ENCODE data around the gene RNF112. TPM values are rescaled to one million over a fixed set of nuclear protein-coding genes. Genes with fewer than 3 reads are reported as not detected.

Gene RNF112
- total RNA-seq, 2 donors from 2014 or later = 0.84 to 1.6 TPM

GRCh38 chr17:19386974-19387920 is 23.8 kb upstream of the RNF112 start, which contains the start of gene MFAP4:
MFAP4 (minus strand) TSS chr17:19387190; CDS start chr17:19387155, 35 bp downstream.
- ATAC-seq (replicated peaks in 1 of 2) (peak; percentile 24 to 27), DNase-seq (no peak)
- Mint-ChIP-seq H3K27me3 (ENCODE audit: low read depth) (peaks cover 6% of the 10 kb centered on the region), H3K4me3 (peak within 1 kb of the TSS in 1 of 2 donors; percentile 52), H3K9me3 (no peaks in the 10 kb centered on the region), H3K4me1 (ENCODE audit: low read depth) (peaks cover 6% of the 10 kb centered on the region), H3K36me3 (ENCODE audit: insufficient read depth in 2 of 2) (no peaks in the 10 kb centered on the region), H3K27ac (no peak within 1 kb of the TSS)

DNA sequence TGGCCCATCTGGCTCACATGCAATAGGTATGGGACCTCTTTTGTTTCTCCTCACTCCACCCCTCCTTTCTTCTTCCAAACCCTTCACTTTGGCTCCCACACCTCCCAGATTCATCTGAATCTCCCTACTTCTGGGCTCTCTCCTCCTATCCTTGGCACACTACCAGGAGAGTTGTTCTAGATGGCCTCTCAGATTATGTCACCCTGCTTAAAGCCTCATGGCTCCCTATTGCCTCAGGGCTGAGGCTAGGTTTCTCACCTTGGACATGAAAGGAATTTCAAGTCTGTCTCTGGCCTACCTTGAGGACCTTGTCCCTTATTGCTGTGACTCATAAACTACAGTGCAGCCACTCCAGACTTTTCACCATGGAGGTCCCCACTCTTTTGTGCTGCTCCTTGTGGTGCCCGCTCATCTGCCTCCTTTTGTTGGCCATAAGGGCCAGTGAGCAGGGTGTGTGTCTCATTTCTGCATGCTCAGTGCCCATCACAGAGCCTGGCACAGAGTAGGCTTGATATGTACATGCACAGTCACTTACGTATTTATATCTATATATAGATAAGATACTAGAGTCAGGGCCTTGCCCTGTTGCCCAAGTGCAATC is 23.0 kb upstream of the RNF112 start:
- peak overlapping the region in 1 of 2 donors; percentile 52 for H3K4me3 Mint-ChIP-seq
- peaks cover 6% of the 10 kb centered on the region for H3K4me1 Mint-ChIP-seq (ENCODE audit: low read depth)
- H3K27me3 Mint-ChIP-seq (ENCODE audit: low read depth) = peaks cover 6% of the 10 kb centered on the region
- H3K36me3 Mint-ChIP-seq (ENCODE audit: insufficient read depth in 2 of 2) = no peaks in the 10 kb centered on the region
- H3K9me3 Mint-ChIP-seq = no peaks in the 10 kb centered on the region
- no peak overlapping the region for H3K27ac Mint-ChIP-seq
- ATAC-seq (replicated peaks in 1 of 2) (no peak), DNase-seq (no peak)

DNA sequence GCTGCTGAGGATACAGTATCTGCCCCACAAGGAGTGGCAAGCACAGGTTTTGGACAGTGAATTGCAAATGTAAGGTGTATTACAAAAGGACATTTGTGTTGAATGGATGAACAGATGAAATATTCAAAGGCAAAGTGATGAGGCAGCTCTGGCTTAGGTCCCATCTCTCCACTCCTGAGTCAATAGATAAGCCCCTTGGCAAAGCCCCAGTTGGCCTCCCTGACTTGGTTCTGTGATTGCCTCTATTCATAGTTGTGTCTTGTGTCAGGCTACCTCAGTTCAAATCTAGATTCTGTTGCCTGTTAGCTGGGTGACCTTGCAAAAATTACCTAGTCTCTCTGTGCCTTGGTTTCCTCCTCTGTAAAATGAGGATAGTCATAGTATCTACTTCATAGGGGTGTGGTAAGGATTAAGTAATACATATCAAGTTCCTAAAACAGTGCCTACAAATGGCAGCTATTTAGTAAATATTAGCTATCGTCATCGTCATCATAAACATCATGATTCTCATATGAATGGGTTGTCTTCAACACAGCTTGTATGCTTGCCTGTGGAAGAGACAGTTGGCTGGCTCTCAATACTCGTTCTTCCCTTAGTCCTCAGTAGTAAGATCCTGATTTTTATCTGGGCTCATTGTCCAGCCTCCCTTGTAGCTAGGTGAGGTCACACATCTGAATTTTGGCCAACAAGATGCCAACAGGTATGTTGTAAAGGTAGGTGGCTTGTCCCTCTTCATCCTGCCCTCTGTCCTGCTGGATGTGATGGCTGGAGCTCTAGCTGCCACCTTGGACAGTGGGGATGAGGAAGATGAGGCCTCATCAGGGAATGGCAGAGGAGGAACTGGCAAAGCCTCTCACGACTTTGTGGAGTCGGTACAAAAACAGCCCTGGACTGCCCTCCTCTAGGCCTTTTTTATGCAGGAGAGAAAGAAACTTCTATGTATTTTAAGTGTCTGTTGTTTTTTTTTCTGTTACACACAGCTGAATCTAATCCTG is 21.9 kb upstream of the RNF112 start:
- Mint-ChIP-seq H3K9me3 (no peaks in the 10 kb centered on the region), H3K27ac (no peak overlapping the region), H3K36me3 (ENCODE audit: insufficient read depth in 2 of 2) (no peaks in the 10 kb centered on the region), H3K27me3 (ENCODE audit: low read depth) (peaks cover 6% of the 10 kb centered on the region), H3K4me3 (no peak overlapping the region), H3K4me1 (ENCODE audit: low read depth) (peaks cover 6% of the 10 kb centered on the region)
- ATAC-seq (replicated peaks in 1 of 2) = no peak
- no peak for DNase-seq

GRCh38 chr17:19390951-19391350 is 20.1 kb upstream of the RNF112 start:
- H3K27ac Mint-ChIP-seq = no peak overlapping the region
- H3K27me3 Mint-ChIP-seq (ENCODE audit: low read depth) = peaks cover 6% of the 10 kb centered on the region
- no peaks in the 10 kb centered on the region for H3K9me3 Mint-ChIP-seq
- H3K36me3 Mint-ChIP-seq (ENCODE audit: insufficient read depth in 2 of 2) = no peaks in the 10 kb centered on the region
- DNase-seq (no peak), ATAC-seq (replicated peaks in 1 of 2) (no peak)
- no peak overlapping the region for H3K4me3 Mint-ChIP-seq
- H3K4me1 Mint-ChIP-seq (ENCODE audit: low read depth) = peaks cover 6% of the 10 kb centered on the region

- DNase-seq (no peak), ATAC-seq (replicated peaks in 1 of 2) (no peak)
- no peak overlapping the region for H3K27ac Mint-ChIP-seq
- peaks cover 6% of the 10 kb centered on the region for H3K4me1 Mint-ChIP-seq (ENCODE audit: low read depth)
- no peaks in the 10 kb centered on the region for H3K9me3 Mint-ChIP-seq
- H3K36me3 Mint-ChIP-seq (ENCODE audit: insufficient read depth in 2 of 2) = no peaks in the 10 kb centered on the region
- H3K27me3 Mint-ChIP-seq (ENCODE audit: low read depth) = peaks cover 6% of the 10 kb centered on the region
- H3K4me3 Mint-ChIP-seq = no peak overlapping the region
Measured at GRCh38 chr17:19391432-19391831, 19.6 kb upstream of the RNF112 start.

DNA sequence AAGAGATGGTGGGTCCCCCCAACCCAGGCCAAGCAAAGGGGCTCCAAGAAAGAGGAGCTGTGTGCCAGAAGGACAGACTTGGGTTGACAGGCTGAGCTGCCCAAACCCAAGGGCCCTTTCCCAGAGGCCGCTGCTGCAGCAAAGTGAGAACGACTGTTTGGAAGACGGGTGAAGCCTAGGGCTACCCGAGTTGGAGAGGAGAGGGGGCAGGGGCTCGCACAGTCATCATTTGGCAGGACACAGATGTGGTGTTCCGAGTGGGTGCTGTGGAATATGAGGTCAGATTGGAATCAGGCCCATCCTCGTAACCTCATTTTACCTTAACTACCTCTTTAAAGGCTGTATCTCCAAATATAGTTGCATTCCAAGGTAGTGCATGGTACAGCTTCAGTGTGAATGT is 18.7 kb upstream of the RNF112 start:
- peaks cover 6% of the 10 kb centered on the region for H3K4me1 Mint-ChIP-seq (ENCODE audit: low read depth)
- peaks cover 6% of the 10 kb centered on the region for H3K27me3 Mint-ChIP-seq (ENCODE audit: low read depth)
- no peak overlapping the region for H3K27ac Mint-ChIP-seq
- no peak for DNase-seq
- no peaks in the 10 kb centered on the region for H3K36me3 Mint-ChIP-seq (ENCODE audit: insufficient read depth in 2 of 2)
- ATAC-seq (replicated peaks in 1 of 2) = no peak
- H3K9me3 Mint-ChIP-seq = no peaks in the 10 kb centered on the region
- no peak overlapping the region for H3K4me3 Mint-ChIP-seq

GRCh38 chr17:19397556-19398041 is 13.4 kb upstream of the RNF112 start:
- no peaks in the 10 kb centered on the region for H3K27me3 Mint-ChIP-seq (ENCODE audit: low read depth)
- H3K9me3 Mint-ChIP-seq = no peaks in the 10 kb centered on the region
- H3K4me1 Mint-ChIP-seq (ENCODE audit: low read depth) = no peaks in the 10 kb centered on the region
- H3K27ac Mint-ChIP-seq = no peak overlapping the region
- H3K4me3 Mint-ChIP-seq = no peak overlapping the region
- H3K36me3 Mint-ChIP-seq (ENCODE audit: insufficient read depth in 2 of 2) = no peaks in the 10 kb centered on the region
- DNase-seq (no peak), ATAC-seq (replicated peaks in 1 of 2) (no peak)

DNA sequence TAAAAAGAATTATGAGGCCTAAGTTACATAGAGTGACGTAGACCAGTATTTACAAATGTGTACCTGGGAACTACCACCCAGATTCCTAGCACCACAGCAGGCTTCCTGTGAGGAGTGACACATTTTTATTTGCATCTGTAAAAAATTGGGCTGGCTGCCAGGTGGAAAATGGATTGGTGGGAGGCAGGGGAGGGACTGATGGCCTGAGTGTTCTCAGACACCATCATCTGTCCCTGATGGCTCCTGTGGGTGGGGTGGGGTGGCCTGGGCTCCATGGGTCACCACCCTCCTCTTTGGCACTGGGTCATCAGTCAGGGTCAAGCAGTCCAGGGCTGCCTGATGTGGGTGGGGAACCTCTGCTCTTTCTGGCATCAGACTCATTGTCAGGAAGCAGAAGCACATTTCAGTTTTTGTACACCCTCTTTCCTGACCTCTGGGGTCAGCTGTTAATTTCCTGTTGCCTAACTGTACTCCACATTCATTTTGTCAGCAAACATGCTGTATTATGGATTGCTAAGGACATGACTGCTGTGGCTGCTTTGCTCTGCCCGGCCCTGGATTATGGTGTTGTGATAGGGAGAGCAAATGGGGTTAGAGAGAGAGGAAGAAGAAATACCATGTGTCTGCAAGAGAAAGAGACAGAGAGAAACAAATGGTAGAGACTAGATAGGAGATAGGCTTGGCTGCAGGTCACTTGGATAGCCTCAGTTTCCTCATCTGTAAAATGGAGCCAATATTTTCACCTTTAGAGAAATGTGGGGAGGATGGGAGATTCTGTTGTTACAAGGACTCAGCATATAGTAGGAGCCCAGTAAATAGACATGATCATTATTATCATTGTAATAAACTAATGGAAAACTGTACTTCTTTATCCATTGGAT is 12.5 kb upstream of the RNF112 start:
- peaks cover 0 to under 1% of the 10 kb centered on the region in 2 donors for H3K9me3 Mint-ChIP-seq
- no peak overlapping the region for H3K27ac Mint-ChIP-seq
- H3K4me1 Mint-ChIP-seq (ENCODE audit: low read depth) = no peaks in the 10 kb centered on the region
- H3K36me3 Mint-ChIP-seq (ENCODE audit: insufficient read depth in 2 of 2) = no peaks in the 10 kb centered on the region
- H3K4me3 Mint-ChIP-seq = no peak overlapping the region
- no peak for DNase-seq
- no peaks in the 10 kb centered on the region for H3K27me3 Mint-ChIP-seq (ENCODE audit: low read depth)
- no peak for ATAC-seq (replicated peaks in 1 of 2)

DNA sequence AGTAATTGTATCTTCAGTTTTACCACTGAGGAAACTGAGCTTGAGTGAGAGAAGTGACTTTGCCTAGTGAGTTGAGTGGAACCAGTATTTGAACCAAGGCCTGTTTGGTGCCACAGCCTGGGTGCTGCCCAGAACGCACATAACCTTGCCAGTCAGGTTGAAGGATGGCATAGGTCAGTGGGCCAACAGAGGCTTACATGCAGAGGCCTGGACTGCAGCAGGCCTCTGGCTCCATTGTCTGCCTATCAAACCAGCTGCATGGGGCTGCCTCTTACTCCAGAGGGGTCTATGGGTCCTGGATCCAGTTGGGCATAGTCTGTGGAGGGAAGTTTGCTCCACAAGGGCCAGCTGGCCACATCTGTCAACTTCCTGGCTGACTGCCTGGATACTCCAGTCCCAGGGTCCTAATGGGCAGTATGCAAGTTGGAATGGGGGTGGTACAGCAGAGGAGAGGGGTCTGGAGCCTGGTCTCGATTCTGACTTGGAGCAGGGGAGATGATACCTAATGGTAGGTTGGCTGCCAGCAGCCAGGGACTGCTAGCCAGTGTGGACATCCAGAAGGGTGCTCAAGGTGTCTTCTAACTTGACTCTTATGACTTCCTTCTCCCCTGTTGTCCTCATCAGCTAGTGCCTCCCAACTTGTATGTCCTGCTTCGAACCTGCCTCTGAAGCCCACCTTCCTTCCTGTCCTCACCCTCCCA is 11.1 kb upstream of the RNF112 start:
- no peak for DNase-seq
- H3K9me3 Mint-ChIP-seq = peaks cover 0 to 2% of the 10 kb centered on the region in 2 donors
- no peaks in the 10 kb centered on the region for H3K4me1 Mint-ChIP-seq (ENCODE audit: low read depth)
- H3K27me3 Mint-ChIP-seq (ENCODE audit: low read depth) = no peaks in the 10 kb centered on the region
- ATAC-seq (replicated peaks in 1 of 2) = no peak
- H3K4me3 Mint-ChIP-seq = no peak overlapping the region
- no peak overlapping the region for H3K27ac Mint-ChIP-seq
- H3K36me3 Mint-ChIP-seq (ENCODE audit: insufficient read depth in 2 of 2) = no peaks in the 10 kb centered on the region

GRCh38 chr17:19401321-19402010 is 9.6 kb upstream of the RNF112 start:
- no peaks in the 10 kb centered on the region for H3K27me3 Mint-ChIP-seq (ENCODE audit: low read depth)
- H3K27ac Mint-ChIP-seq = no peak overlapping the region
- DNase-seq (no peak), ATAC-seq (replicated peaks in 1 of 2) (no peak)
- no peak overlapping the region for H3K4me3 Mint-ChIP-seq
- no peaks in the 10 kb centered on the region for H3K4me1 Mint-ChIP-seq (ENCODE audit: low read depth)
- H3K36me3 Mint-ChIP-seq (ENCODE audit: insufficient read depth in 2 of 2) = no peaks in the 10 kb centered on the region
- peaks cover 0 to 2% of the 10 kb centered on the region in 2 donors for H3K9me3 Mint-ChIP-seq

DNA sequence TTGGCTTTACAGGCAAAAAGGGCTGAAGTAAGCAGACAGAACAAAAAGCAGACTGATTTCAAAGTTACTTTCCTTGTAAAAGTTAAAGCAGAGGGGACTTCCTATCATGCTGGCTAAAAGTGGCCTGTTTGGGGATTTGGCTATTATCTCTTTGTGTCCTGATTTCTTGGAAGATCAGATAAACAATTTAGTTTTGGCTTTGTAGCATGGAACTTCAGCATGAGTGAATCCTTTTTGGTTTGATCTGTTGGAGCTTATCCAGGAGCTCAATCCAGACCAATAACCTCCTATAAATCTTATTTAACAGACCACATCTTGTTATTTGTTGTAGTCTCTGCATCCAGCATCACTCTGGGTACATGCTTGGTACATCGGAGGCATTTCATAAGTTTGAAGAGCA is 8.9 kb upstream of the RNF112 start:
- ATAC-seq (replicated peaks in 1 of 2) (no peak), DNase-seq (no peak)
- Mint-ChIP-seq H3K4me3 (no peak overlapping the region), H3K27ac (no peak overlapping the region), H3K36me3 (ENCODE audit: insufficient read depth in 2 of 2) (no peaks in the 10 kb centered on the region), H3K4me1 (ENCODE audit: low read depth) (no peaks in the 10 kb centered on the region), H3K9me3 (peaks cover 0 to 2% of the 10 kb centered on the region in 2 donors), H3K27me3 (ENCODE audit: low read depth) (no peaks in the 10 kb centered on the region)
